GM18505 (cell line): Measurements from ENCODE around the gene C1orf21.

ENCODE experiments used
- ATAC-seq: cut with Tn5 transposase; IDR thresholded peaks from one replicate; pipeline ENCODE4 v1.9.1; 2021; ENCODE audit not compliant: unreplicated experiment
- POLR2A ChIP-seq: IDR thresholded peaks from 4 replicates; pipeline ENCODE4 v1.6.1; 2011; ENCODE audit warnings: borderline replicate concordance; ENCODE audit not compliant: insufficient read depth, insufficient read length; ENCODE audit errors: extremely low read depth

The C1orf21 gene

DNA sequence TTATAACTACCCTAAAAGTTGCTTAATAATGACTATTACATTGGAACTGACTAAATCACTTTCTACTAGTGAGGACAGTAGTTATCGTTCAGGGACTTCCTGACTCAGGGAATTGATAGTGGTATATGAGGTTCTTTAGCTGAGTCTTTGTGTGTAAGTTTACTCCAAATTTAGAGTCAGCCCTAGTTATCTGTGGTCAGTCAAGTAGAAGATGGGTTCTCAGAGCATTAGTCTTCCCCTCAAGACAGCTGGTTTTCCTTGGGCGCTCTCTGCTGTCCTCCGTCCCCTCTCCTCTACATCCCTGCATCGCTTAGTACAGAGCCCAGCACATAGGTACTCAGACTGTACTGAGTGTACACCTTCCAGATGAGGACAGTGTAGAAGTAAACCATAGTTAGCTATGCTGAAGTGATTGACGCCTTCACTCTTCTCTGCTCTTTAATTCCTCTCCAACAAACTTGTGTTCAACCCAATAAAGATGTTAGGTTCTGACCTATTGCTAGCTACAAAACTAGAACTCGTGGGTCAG lies 116.5 kb downstream of the C1orf21 start:
- TF ChIP-seq POLR2A = no peak
- no peak for ATAC-seq

DNA sequence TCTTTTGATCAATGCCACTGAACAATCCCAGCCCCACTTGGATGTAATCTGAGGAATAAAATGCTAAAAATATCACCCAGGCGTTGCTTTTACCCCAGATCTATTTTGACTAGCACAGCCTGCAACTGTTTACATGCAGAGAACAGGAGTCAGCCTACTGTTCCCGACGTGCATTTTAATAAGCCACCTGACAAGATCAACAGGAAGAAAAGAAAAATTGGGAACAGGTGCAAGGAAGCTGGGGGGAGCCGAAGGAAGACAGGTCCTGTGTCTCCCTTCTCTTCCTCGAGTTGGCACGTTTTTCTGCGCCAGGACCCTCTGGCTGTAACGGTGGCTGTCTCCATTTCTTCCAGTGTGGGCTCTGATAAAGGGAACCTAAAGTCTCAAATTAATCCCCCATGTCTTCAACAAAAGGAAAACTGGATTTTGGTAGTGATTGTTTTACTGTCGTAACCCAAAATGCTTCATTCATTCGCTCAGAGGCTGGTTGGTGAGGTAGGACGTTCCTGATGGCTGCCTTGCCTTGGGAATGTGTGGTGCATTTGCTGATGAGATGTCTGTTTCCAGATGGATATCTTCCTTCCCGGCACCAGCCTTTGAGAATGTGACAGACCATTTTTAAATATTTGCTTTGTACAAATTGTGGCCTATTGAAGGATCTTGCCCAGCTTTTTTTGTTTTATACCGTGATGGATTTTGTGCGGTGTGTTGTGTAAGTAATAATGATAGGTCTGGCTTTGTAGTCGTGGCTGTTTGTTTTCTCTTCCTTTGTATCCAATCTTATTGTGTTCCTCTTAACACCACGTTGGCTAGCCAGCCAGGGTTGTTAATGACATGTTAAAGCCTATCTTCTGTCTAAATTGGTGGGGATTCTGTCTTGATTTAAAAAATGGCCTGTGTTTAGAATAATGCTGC lies 117.5 kb downstream of the C1orf21 start:
- ATAC-seq = no peak
- no peak for TF ChIP-seq POLR2A

DNA sequence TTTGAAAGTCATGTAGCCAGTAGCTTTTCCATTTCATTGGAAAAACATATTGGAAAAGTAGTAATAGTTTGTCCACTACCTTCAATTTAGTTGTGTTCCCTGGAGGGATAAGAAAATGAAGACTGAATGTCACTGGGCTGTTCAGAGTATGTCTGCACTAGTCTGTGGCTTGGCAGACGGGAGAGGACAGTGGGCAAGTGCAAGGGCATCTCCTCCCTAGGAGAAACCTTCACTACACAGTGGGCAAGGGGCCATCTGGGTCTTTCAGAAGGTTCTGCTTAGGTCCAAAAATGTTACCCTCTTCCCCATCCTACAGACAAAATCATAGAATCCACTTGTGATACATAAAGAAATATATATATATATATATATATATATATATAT lies 118.1 kb downstream of the C1orf21 start:
- ATAC-seq = no peak
- no peak for TF ChIP-seq POLR2A

DNA sequence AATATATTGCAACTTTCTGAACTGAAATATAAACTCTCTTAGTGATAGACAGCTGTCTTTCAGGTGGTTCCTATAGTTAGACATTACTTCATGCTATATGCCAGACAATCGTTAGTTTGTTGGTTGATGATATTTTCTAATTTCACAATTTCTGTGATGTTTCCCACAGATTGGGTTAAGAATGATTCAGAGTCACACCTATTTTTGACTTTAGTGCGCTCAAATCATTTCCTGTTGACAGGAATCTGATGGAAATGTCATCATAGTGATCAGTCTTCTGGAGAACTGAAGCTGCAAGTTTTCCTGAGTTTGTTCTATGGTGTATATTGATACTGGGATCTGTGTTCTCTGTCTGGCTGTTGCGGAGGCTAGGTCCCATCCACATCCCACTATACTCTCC lies 119.7 kb downstream of the C1orf21 start:
- TF ChIP-seq POLR2A = no peak
- ATAC-seq = no peak

DNA sequence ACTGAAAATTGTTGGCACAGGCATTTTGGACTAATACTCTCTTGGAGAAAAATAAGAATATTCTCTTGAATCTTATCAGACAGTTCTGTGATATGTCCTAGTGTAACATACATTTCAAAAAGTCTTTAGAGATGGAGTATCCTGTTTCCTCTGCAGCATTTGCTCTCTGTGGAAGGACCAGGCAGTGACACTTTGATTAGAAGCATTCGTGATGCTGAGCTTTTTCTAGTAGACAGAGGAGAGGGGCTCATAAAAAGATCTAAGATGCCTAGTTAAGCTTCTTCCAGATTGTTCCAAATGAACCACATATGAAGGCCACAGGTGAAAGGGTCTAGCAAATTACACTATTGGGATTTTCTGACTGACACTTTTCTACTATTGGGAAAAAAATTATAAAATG lies 120.3 kb downstream of the C1orf21 start:
- no peak for ATAC-seq
- TF ChIP-seq POLR2A = no peak

DNA sequence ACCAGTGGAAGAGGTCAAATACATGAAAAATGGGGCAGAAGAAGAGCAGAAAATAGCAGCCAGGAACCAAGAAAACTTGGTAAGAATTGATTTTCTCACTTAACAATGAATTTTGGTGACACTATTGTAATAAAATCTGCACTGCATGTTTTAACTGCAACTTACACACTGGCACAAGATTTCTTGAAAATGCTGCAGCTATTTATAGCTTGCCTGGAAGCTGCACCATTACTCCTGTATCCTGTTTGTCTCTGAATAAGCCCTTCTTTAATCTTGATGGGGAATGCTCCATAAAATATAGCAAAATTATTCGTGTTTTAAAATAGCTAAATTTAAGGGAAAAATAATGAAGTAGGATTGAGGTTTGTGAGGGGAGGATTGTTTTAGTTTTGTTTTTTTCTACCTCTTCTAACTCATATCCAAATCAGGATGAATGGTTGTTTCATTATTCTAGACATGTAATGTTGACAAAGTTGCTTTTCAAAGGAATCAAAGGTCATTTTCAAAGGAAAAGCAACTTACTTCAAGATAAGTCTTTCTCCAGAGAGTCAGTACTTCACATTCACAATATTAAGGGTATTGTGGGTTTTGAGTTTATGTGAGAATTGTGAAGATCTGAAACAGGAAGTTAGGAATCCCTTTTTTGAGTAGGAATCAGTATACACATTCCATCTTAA lies 120.9 kb downstream of the C1orf21 start:
- no peak for ATAC-seq

DNA sequence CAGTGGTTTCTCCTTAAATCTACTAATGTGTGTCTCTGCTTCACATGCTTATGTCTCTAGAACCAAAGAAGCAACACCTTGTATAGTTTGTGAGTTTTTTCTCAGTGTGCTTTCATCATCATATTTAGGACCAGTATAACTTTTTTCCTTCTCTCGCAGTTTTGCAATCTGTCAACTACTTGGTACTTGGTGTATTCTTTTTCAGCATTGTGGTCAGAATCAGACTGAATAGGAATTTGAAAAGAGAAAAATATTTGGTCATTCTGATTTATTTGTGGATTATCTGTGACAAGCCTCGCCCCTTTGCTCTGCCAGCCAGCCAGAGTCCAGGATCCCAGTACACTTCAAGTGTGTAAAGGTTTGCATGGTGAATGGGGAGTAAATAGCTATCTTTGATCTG lies 122.3 kb downstream of the C1orf21 start:
- ATAC-seq = no peak
- no peak for TF ChIP-seq POLR2A

More for the DNA sequence above, 120.9 kb downstream of the C1orf21 start:
- no peak for TF ChIP-seq POLR2A

DNA sequence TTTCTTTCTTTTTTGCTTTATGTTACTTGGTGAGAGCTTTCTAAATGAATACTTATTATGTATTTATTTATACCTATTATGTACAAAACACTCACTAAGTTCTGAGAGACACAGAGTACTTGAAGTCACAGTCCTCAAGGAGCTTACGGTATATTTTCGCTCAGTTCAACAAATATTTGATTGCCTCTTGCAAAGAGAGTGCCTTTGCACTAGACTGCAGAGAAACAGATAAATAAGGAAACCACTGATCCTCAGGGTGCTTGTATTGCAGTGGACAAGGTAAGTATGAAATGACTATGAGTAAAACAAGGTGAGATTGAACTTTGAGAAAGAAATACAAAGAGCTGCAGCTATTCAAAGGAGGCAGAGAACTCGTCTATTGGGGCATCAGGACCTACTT lies 123.3 kb downstream of the C1orf21 start:
- TF ChIP-seq POLR2A = no peak
- ATAC-seq = no peak

DNA sequence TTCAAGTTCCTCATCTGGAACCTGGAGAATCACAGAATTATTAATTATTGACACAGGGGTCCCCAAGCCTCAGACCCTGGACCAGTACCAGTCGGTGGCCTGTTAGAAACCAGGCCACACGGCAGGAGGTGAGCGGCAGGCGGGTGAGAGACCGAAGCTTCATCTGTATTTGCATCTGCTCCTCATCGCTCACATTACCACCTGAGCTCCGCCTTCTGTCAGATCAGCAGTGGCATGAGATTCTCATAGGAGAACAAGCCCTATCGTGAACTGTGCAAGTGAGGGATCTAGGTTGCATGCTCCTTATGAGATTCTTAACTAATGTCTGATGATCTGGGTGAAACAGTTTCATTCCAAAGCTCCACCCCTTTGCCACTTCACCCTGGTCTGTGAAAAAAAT lies 125.9 kb downstream of the C1orf21 start:
- ATAC-seq = no peak
- TF ChIP-seq POLR2A = no peak

DNA sequence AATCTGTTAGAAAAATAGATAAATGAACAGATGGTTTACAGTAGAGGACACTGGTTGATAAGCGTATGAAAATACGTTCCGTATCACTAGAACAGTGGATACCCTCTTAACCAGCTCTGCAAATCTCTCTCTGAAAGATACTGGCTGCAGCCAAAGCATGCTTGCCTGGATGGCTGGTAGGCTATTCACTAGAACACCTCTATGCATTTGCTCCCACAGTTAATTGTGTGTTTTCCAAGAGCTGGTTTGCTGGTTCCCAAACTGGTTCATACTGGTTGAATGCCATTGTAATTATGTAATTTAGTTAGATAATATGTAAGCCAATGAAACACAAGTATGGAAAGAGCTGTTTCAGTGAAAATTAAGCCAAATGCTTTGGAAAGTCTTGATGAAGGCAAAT lies 126.6 kb downstream of the C1orf21 start:
- TF ChIP-seq POLR2A = no peak
- no peak for ATAC-seq

DNA sequence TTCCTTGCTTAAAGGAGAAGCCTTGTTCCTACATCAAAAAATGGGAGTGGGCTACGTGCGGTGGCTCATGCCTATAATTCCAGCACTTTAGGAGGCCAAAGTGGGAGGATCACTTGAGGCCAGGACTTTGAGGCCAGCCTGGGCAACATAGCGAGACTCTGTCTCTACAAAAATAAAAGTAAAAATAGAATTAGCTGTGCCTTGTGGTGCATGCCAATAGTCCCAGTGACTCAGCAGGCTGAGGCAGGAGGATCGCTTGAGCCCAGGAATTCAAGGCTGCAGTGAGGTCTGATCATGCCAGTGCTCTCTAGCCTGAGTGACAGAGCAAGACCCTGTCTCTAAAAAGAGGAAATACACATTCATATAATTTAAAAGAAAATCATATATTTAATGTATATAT lies 127.1 kb downstream of the C1orf21 start:
- ATAC-seq = no peak
- TF ChIP-seq POLR2A = no peak

DNA sequence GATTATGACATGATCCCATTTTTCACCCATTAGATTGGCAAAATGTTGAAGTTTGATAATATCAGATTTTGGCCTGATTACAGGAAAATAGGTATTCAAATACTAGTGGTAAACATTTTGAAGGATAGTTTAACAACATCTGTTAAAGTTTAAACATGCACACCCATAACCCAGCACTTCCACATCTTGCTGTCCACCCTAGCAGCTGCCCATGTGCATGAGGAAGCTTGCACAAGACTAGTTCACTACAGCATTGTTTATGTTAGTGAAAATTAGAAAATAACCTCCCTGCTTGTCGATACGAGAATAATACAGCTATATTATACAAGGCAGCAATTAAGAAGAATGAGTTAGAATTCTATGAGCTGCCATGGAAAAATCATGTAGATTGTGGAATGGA lies 127.6 kb downstream of the C1orf21 start:
- no peak for ATAC-seq
- no peak for TF ChIP-seq POLR2A

DNA sequence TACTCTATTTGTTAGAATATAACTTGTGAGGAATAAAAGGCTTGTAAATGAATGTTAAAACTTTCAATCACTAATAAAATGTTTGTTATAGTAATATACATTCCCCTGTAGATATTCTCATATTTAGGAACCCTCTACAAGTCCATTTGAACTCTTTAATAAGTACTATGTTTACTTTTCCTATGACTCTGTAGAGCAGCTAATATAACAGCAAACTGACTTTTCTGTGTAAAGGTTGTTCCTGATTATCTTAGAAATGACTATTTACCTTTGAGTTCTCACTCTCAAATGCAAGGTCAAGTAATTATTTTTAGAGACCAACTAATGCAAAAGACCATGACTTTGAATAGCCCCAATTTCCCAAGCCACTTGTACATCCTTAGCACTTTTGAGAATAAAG lies 130.3 kb downstream of the C1orf21 start:
- no peak for TF ChIP-seq POLR2A
- ATAC-seq = no peak
